NCI-H1417 (cell line): ENCODE measurements around the gene IFT20.
"Not testable (repeated sequence)": the region's sequence is repeated elsewhere in the genome, so short reads cannot be mapped to it uniquely, and the experiment has no call there.

ENCODE experiments used
- DNase-seq, 3 experiments: peaks; one replicate each; lab custom pipeline; 2025; lab: John Stamatoyannopoulos, UW

The IFT20 gene

DNA sequence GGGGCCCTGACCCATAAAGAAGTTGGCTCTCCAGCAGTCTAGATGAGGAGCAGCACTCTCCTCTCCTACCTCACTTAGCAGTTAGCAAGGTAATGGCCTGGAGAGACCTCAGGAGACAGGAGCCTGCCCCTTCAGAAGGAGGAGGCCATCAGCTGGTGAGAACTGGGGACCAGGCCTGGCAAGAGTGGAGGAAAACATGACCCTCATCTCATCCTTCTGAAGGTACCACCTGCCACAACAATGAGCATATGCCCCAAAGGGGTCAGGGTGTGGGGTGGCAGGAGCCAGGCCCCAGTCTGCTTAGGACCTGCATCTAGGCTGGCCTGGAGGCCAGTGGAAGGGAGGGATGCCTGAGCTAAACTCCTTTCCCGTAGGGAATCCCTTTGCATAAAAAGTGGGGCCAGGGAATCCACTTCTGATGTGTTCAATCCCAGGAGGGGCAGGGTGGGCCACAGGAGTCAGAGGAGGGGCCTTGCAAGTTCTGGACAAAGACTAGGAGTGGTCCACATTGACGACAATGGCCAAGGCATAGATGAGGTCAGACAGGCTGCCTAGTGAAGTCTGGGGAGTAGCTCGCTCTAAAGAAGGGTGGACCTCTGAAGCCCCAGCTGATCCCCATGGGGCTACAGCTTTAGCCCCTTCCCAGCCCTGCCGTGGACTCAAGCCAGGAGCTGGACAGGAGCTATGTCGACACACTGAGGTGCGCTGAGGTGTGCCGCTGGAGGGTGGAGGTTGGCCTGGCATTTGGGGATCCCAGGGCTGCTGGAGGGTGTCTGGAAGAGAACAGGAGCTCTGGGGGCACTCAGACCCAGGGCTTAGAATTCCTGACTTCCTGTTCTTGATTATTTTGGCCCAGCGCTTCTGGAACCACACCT is 28.7 kb upstream of the IFT20 start:
- DNase-seq: no peak

DNA sequence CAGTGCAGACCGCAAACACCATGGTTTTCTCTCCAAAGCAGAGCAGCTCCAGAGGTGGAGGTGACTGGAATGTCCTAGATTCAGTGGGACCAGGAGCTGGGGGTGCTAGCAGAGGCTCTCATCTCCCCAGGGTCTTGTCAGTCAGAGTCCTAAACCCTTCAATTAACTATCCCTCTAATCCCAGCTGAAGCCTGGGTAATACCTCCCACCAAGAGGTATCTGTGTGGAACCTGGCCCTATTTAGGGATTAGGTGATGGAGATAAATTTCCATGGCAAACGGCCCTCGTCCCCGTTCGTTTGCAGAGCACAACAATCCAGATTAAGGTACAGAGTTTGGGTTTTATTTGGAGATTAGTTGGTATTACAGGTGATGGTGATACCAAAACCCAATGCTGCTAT is 27.9 kb upstream of the IFT20 start:
- no peak for DNase-seq

DNA sequence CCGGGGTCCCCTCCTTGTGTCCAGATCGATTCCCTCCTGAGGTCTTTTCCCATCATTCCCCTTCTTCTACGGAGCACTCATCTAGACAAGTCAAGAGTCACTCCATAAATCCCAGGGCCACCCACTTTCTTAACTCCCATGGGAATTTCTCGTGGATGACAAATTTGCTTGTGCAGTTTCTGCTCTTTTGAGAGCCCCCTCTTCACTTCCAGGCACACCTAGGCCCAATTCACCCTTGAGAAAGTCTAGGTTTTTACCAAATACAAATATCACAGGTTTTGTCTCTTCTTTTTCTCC is 22.6 kb upstream of the IFT20 start:
- DNase-seq: no peak

DNA sequence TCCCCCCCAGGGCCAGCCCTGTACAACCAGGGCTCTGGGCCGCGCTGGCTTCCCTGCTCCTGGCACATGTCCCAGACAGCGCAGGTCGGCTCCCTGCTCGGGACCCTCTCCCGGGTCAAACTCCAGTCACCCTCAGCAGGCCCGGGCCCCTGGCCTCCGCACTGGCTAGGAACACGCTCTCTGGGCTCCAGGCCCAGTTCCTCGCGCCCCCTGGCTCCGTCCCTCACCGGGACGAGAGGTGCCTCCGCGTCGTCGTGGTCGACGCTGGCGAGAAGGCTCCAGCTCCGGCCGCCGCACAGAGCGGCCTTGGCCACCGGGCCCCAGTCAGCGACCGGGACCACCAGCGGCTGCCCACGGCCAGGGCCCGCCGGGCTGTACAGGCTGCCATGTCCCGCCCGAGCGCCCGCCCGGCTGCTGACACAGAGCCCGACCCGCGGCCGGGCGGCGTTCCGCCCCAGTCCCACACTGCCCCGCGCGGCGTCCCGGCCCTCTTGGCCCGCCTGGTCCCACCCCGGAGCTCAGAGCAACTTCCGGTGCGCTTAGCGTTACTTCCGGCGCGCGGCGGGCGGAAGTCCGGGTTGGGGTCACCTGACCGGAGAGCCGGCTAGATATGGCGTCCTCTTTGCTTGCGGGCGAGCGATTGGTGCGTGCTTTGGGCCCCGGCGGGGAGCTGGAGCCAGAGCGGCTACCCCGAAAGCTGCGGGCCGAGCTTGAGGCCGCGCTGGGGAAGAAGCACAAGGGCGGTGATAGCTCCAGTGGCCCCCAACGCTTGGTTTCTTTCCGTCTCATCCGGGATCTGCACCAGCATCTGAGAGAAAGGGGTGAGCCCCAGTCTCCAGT is 22.0 kb upstream of the IFT20 start, which contains the start of gene POLDIP2:
Gene POLDIP2 (minus strand): TSS at position 467 of the 840 bp plus-strand sequence. CDS start 79 bp downstream, at position 388.
- peak; percentile 93 to 95 (median 95) for DNase-seq

DNA sequence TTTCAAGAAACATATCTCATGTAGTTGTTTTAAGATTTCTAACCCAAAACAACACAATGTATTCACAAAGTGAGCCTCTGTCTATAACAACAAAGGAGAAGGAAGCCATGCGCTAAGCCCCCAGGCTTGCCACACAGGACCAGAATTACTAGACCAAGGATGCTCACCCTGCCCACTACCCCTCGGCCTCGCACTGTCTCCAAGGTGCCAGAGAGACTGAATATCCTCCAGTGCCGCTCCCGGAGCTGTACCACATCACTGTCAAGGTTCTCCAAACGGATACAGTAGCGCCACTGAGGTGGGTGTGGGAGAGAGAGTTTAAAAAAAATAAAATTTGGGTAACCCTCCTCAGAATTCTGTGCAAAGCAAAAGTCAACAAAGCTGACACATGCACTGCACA is 15.0 kb upstream of the IFT20 start:
- DNase-seq: no peak

DNA sequence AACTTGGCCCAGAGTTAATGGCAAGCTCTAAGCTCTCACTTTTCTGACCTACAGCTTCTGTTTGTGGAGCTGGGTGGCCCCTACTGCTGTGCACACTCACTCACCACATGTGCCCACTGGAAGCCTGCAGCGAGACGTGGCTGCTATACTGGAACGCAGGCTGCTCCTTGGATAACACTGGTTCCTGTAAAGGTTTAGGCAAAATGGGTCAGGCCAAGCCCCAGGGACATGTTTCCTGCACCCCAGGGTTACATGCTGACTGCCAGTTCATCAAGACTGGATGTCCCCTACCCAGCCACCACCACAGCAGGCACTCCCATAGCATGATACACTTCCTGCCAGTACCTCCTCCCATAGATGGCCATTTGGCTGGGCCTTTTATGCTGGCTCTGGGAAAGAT is 13.7 kb upstream of the IFT20 start:
- no peak for DNase-seq

DNA sequence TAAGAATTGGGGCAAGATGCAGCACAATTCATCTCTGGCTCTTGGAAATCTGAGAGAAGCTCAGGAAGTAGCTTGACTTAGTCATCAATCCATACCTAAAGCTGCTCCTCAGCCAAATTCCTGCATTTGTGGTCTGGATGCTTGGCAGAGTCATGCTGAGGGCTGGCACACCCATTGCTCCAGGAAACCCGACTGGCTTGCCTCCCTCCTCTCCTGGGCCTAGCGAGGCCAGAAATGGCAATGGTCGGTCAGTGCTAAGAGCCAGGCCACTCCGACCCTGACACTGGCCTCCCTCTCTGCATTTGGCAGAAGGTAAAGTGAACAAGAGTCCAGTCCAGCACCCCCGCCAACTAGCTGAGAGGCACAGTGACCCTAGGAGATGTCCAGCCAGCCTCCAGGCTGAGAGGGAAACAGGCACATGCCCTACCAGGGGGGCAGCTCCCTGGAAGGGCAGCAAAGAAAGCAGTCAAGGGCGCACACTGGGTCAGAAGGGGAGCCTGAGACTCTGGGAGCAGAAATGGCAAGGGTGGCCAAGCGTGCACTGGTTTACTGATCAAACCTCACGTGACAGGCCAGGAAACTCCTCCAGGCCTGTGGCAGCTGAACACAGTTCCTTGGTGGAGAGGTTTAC is 12.1 kb upstream of the IFT20 start:
- no peak for DNase-seq

DNA sequence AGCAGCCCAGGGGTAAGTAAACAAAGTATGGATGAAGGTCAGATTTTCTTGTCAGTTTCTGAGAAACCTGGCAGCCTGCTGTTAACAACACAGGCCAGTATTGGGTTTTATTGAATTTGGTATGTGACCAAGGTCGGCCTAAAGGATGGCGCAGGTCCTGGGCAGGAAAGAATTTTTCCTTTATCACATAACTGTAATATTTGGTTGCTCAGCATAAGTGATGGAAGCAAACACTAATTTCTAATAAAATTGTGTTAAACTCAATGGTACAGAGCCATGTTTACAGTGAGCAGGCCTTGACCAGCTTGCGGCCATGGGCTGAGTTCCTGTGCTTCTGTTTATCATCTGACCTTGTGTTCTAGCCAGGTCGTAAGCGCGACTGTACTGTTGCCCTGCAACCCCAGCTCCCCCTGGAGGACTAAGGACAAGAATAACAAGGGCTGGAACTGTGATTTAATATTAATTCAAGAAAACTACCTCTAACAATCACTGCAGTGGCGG is 11.5 kb upstream of the IFT20 start:
- peak in 2 of 3 experiments; percentile 12 to 39 for DNase-seq

DNA sequence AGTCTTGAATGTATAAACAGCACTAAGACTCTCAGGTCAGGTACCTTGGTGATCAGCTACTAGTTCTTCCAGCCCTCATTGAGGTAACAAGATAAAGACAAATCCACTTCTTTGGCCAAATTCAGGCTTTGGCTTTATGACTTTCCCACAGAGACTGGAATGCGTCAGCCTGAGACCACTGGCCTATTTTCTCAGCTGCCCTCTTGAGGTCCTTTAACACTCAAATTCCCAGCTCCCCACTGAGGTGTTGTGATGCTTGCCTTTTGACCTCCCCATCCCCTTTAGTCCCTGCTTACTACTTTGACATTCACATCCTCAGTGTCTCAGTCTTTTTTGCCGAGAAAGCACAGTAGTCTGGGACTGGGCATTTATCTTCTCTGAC is 10.9 kb upstream of the IFT20 start:
- no peak for DNase-seq

DNA sequence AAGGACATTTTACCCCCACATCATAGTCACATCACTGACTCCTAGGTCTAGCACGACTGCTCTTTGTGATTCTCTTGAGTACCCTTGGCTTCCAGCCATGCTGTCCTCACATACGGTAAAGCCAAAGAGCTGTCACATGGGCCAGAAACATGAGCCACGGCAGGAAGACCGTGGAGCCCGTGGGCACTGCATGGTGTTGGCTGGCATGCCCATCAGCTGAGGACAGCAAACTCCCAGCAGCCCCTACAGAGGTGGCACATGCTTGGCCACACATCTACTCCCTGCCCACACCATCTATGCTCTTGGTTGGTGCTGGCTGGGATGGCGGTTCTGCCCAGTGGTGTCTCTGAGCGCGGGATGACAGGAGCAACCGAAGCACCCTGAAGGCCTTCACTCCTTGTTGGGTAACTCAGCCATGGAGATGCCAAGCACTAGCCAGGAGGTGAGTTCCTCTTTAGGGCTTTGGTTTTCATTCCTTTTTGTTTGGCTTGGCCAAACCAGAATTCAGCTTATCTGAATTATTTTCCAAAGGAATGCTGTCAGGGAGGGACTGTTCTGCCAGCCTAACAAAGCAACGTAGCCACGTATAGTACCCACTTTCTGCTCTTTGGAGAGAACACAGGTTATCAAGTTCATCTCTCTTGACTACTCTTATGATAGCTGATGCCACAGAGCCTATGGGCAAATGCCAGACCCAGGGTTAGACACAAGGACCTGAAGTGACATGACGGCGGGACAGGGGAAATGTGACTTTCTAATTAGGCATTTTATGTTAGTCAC is 10.3 kb upstream of the IFT20 start:
- DNase-seq: peak in 2 of 3 experiments; percentile 13 to 24

DNA sequence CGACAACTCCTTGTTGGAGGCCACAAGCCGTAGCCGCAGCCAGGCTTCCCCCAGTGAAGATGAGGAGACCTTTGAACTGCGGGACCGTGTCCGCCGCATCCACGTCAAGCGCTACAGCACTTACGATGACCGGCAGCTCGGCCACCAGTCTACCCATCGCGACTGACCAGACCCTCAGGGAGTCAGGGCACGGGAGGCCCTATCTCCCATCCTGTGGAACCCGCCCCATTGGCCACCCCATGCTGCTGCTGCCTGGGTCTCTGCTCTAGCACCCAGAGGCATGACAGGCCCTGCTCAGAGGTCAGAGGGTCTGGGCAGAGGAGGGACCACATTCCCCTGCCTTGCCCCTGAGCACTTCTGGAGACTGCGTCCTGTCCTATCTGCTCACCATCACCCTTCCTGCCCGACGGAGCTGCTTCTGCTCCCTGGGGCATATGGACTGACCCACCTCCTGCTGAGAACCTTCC is 9.2 kb upstream of the IFT20 start:
- no peak for DNase-seq

DNA sequence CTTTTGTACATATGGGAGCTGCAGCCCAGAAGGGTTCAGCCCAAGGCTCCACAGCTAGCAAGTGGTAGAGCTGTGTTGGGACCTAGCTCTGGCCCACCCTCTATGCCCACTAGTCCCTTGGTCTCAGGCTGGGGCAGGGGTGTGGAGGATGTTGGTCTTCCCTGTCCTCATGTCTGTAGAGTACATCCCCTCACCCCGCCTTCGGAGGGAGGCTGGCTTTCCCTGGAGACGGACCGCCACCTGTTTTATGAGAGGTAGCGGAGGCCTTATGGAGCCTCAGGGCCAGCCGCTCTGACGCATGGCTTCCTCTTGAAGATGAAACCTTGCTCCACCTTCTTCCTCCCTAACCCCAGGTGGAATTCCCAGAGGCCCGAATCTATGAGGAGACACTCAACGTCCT is 8.7 kb upstream of the IFT20 start:
- DNase-seq: peak in 1 of 3 experiments; percentile 45

DNA sequence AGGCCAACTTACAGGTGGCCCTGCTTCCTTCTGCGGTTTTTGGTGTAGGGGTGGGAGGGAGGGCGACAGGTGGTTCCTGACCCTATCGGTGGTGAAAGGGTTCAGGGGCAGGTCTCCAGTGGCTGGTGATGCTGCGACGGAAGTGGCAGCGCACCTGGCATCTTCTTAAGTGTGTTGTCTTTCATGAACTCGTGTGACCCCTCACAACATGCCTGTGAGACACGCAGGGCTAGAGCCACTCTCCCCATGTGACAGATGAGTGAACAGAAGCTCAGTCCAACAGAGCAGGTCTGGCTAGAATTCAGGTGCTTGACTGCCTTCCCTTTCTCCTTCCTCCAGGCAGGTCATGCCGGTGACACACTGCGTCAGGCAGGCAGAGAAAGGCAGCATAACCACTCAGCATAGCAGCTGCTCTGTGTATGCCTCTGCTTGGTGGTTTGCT is 8.2 kb upstream of the IFT20 start:
- no peak for DNase-seq

DNA sequence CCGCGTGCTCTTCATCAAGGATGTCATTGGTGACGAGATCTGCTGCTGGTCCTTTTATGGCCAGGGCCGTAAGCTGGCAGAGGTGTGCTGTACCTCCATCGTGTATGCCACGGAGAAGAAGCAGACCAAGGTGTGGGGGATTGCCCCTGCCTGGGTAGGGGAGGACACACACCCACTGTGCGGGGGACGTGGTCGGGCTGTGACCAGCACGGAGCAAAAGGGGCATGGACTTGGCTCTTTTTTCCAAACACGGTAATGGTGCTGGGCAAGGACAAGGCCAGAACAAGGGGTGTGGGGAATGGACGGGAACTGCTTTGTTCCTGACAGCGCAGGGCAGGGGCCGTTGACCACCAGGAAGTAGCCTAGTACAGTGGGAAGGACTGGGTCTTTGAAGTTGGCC is 7.0 kb upstream of the IFT20 start:
- no peak for DNase-seq

DNA sequence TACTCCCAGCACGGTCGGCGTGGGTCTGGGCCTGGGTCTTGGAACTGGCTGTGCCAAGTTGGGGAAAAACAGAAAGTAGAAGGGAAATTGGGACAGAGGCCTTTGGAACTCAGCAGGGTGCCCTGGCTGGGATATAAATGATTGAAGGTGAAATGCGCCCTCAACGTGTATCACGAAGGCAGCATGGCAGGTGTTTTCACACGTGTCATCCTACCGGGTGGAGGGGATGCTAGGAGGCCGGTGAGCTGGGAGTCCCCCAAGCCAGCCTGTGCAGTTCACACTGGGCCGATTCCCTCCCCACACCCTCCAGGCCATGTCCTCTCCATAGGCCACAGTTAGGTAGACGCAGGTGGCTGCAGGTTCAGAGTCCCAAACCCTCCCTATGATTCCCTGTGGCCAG is 6.2 kb upstream of the IFT20 start:
- DNase-seq: no peak

DNA sequence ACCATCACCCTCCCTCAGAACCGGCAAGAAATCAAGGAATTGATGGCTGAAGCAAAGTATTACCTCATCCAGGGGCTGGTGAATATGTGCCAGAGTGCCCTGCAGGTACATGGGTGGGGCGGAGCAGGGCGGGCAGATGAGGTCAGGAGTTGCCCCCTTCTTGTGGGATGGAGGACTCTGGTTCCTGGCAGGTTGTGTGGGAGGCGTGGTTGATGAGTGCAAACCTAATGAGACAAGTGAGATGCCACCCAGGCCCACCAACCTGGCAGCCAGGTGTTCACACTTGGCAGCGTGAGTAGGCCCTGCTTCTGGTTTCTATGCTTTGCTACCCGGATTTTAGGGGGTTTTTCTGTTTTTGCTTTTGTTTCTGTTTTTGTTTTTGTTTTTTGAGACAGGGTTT is 5.1 kb upstream of the IFT20 start:
- no peak for DNase-seq

DNA sequence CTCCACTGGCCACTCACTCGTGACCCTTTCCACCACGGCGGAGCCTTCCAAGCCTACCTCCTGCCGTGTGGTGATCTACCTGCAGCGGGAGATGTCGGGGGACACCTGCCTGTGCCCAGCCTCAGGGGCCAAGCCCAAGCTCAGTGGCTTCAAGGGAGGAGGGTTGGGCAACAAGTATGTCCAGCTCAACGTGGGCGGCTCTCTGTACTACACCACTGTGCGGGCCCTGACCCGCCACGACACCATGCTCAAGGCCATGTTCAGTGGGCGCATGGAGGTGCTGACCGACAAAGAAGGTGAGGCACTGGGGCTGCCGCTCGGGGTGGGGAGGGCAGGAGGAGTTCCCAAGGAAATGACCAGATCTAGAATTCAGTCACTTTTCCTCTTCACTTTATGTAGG is 4.2 kb upstream of the IFT20 start:
- DNase-seq: no peak

DNA sequence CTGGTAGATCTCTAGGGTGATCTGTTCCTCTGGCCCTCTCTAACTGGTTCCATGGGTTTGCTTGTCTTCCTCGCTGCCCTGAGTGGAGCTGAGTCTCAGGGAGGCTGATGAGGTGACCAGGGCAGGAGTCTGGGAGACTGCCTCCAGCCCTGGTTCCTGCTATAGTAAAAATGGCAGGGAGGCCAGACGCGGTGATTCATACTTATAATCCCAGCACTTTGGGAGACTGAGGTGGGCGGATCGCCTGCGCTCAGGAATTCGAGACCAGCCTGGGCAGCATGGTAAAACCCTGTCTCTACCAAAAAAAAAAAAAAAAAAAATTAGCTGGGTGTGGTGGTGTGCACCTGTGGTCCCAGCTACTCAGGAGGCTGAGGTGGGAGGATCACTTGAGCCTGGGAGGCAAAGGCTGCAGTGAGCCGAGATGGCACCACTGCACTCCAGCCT is 3.5 kb upstream of the IFT20 start:
- DNase-seq: not testable (repeated sequence)

DNA sequence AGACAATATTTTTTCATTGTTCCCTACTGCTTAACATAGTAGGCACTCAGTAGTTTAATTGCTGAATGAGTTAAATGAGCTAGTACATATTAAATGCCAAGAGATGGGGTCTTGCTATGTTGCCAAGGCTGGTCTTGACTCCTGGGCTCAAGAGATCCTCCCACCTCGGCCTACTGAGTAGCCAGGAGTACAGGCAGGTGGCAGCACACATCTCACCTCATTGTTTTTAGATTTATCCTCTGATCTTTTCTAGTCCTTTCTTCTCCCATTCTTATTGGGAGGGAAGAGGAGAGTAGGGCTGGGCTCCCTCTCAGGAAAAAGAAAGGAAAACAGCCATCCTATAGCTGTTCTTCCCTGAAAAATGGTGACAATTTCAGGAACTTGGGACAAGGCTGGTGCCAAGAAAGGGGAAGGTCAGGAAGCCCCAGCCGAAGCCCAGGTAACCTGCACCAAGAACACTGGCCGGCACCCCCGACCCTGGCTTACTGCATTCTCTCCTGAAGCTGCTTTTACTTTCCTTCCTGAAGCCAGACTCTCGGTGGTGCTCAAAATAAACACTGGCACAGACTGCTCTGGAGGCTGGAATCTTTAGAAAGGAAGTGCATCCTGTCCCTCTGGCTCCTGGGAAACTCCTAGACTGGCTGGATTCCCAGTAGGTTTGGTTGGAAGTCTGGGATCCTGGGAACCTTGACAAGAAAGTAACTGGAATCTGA is 2.9 kb upstream of the IFT20 start:
- no peak for DNase-seq

DNA sequence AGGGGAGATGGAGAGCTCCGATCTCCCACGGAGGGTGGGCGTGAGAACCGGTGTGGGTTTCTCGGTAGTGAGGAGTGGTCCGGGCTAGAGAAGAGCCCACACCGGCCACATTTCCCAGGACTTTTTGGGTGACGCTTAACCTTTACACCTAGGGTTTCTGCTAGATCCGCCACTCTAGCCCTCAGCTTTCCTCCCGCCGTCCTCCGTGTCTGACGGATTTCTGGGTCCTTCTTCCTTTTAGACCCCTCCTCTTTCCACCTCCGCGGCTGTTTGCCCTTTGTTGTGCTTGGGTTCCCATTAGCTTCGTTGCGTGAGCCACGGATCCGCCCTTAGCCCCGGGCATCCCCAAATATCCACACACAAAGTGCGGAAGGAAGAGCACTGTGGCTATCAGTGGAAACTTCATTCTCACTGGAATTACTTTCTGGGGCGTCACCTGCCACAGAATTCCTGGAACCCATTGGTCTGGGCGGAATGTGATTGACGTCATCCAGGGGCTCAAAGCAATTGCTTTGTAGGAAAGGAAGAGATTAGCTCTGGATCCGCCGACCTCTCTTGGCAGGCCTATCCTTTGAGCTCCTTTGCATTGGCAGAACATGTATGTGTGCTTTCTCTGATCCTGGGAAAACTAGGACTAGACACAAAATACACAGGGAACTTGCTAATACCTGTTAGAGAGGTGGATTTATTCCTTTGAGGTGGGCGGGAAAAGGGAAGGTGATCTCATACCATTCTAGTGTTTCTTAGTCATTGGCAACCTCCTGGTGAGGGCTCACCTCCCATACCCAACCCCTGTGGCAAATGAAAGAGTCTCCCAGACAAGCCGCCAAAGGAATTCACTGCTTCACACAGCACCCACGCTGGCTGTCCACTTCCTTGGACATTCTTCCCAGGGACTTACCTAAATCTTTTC is 943 bp upstream of the IFT20 start:
- peak in 2 of 3 experiments; percentile 72 to 84 for DNase-seq
